ENCODE results near the gene CDH16. TPM values are rescaled to one million over a fixed set of nuclear protein-coding genes. Genes with fewer than 3 reads are reported as not detected.

Gene CDH16
- total RNA-seq, 4 donors from 2014 or later = 0.20 to 2.4 (median 1.8) TPM; not detected in 1

DNA sequence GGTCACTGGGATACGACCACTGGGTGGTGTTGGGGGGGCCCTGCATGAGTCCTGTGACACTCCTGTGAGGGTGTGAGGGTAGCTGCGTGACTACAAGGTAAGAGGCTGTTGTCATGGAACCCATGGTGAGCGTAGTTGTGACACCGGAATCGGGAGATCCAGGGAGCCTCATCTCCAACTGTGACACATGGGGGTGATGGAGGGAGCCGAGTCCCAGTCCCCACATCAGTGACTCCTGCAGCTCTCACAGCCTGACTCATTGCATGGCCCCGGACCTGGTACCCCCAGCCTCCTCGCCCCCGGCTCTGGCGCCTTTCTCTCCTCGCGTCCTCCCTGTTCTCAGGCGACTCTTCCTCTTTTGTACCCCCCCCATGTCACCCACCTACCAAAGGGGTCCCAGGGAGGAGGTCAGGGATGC, 14.2 kb downstream of the CDH16 start:
- Histone ChIP-seq H3K4me3 (no peak overlapping the region), H3K4me1 (peaks cover 37 to 61% (median 43%) of the 10 kb centered on the region in 4 donors), H3K27ac (peak overlapping the region; percentile 73 to 83 (median 79)), H3K9me3 (no peaks in the 10 kb centered on the region), H3K36me3 (no peaks in the 10 kb centered on the region), H3K27me3 (no peaks in the 10 kb centered on the region)
- DNase-seq = no peak
- 88% methylated on average over 13 of the region's 13 CpGs; no CpG with 5 or more reads in 1 of the 2 donors for WGBS, 2 donors (ENCODE audit: low coverage in 1 of 2)
- intact Hi-C loops (cut with DNase I; ENCODE audit: low total_unique reads) (no loop called here), in situ Hi-C loops (cut with MboI; ENCODE audit: low pct_ligation_motif_present in 1 of 4, low pct_unique_long_range_greater_than_20kb in 1 of 4, low sequenced_read_pairs in 3 of 4) (no loop called here)
- TF ChIP-seq, protein P1, sequence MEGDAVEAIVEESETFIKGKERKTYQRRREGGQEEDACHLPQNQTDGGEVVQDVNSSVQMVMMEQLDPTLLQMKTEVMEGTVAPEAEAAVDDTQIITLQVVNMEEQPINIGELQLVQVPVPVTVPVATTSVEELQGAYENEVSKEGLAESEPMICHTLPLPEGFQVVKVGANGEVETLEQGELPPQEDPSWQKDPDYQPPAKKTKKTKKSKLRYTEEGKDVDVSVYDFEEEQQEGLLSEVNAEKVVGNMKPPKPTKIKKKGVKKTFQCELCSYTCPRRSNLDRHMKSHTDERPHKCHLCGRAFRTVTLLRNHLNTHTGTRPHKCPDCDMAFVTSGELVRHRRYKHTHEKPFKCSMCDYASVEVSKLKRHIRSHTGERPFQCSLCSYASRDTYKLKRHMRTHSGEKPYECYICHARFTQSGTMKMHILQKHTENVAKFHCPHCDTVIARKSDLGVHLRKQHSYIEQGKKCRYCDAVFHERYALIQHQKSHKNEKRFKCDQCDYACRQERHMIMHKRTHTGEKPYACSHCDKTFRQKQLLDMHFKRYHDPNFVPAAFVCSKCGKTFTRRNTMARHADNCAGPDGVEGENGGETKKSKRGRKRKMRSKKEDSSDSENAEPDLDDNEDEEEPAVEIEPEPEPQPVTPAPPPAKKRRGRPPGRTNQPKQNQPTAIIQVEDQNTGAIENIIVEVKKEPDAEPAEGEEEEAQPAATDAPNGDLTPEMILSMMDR (IDR thresholded peaks at IDR 0.05) = no peak
- TF ChIP-seq POLR2A (IDR thresholded peaks at IDR 0.05) = no peak
- TF ChIP-seq EP300 (IDR thresholded peaks at IDR 0.05; ENCODE audit: low read depth) = no peak
- TF ChIP-seq POLR2AphosphoS5 (IDR thresholded peaks at IDR 0.05) = no peak

DNA sequence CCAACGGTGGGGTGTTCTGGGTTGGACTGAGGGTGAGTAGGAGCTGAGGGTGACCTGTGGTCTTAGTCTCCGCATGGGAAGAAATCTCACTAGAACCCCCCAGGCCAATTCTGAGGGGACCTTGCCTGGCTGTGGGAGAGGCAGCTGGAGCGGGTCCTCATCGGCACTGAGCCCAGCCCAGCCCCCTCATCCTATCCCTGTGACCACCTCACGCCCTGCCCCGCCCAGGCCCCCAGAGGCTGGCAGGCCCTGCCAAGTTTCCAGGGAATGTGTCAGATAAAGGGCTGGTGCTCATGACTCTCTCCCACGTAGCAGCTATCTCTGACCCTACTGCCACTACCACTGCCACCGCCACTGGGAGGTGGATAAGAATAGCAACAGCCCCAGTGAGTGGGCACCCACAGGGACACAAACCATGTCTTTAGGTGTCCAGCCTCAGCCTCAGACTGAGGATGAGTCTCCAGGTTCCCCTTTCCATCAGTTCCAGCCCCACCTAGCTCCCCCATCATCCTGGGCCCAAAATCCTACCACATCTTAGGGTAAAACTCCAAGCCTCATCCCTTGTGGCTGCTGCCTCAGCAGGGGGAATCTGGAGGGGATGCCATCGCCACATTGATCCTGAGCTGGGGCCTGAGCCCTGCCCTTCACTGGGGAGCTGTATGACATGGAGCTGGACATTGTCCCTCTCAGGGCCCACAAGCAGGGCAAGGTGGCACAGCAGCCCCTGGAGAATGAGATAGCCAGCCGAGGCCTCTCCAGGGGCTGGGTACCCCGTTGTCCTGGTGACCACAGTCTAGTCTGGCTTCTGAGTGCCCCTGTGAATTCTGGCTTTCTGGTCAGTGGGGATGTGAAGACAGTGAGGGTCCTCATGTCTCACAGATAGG, 14.9 kb downstream of the CDH16 start:
- intact Hi-C loops (cut with DNase I; ENCODE audit: low total_unique reads) (no loop called here), in situ Hi-C loops (cut with MboI; ENCODE audit: low pct_ligation_motif_present in 1 of 4, low pct_unique_long_range_greater_than_20kb in 1 of 4, low sequenced_read_pairs in 3 of 4) (no loop called here)
- no peak for TF ChIP-seq EP300 (IDR thresholded peaks at IDR 0.05; ENCODE audit: low read depth)
- TF ChIP-seq, protein P1 (IDR thresholded peaks at IDR 0.05) = no peak
- no peak for TF ChIP-seq POLR2A (IDR thresholded peaks at IDR 0.05)
- TF ChIP-seq POLR2AphosphoS5 (IDR thresholded peaks at IDR 0.05) = no peak
- Histone ChIP-seq H3K27ac (peak overlapping the region; percentile 73 to 83 (median 79)), H3K4me1 (peaks cover 39 to 66% (median 47%) of the 10 kb centered on the region in 4 donors), H3K9me3 (no peaks in the 10 kb centered on the region), H3K27me3 (no peaks in the 10 kb centered on the region), H3K36me3 (no peaks in the 10 kb centered on the region), H3K4me3 (no peak overlapping the region)
- no peak for DNase-seq
- 75% methylated on average over 11 of the region's 11 CpGs; no CpG with 5 or more reads in 1 of the 2 donors for WGBS, 2 donors (ENCODE audit: low coverage in 1 of 2)

DNA sequence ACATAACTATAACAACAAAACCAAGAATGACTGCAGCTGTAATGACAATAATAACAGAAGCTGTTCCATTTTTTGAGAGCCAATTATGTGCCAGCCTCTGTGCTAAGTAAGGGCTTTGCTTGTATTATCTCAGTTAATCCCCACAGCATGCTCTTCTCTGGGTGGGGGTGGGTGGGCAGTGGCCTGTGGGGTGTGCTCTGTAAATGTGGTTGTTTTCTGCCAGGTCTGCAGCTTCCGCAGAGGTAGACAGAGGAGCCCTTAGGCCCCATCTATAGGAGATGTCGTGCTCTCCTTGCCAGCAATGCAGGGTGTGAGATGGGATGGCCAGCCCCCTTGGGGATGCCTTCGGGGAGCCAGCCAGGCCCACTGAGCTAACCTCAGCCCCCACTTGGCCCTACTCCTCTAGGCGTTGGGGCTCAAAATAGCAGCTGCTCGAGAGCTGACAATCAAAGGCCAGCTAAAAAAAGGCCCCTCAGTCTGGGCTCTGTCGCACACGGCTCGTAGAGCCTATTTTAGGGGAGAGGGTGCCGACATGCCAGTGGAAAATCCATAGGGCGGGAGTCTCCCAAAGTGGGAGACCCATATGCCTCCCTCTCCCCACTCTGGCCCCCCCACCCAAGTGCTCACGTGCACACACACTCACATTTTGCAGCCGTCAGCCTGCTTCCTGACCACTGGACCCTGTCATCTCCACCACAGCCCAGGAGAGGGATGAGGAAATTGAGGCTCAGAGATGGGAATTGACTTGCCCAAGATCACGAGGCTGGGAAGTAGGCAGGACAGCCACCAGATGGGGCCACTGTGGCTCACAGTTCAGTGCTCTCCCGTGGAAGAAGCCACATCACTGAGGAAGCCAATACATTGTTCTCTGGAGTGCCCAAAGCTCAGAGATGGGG, 15.8 kb downstream of the CDH16 start:
- TF ChIP-seq EP300 (IDR thresholded peaks at IDR 0.05; ENCODE audit: low read depth) (no peak), POLR2AphosphoS5 (IDR thresholded peaks at IDR 0.05) (no peak), POLR2A (IDR thresholded peaks at IDR 0.05) (no peak)
- TF ChIP-seq, protein P1 (IDR thresholded peaks at IDR 0.05) = no peak
- 71% methylated on average over 14 of the region's 14 CpGs; no CpG with 5 or more reads in 1 of the 2 donors for WGBS, 2 donors (ENCODE audit: low coverage in 1 of 2)
- H3K36me3 ChIP-seq = no peaks in the 10 kb centered on the region
- no peaks in the 10 kb centered on the region for H3K9me3 ChIP-seq
- intact Hi-C loops (cut with DNase I; ENCODE audit: low total_unique reads) (no loop called here), in situ Hi-C loops (cut with MboI; ENCODE audit: low pct_ligation_motif_present in 1 of 4, low pct_unique_long_range_greater_than_20kb in 1 of 4, low sequenced_read_pairs in 3 of 4) (no loop called here)
- no peaks in the 10 kb centered on the region for H3K27me3 ChIP-seq
- no peak for DNase-seq
- H3K4me3 ChIP-seq = no peak overlapping the region
- H3K4me1 ChIP-seq = peaks cover 39 to 74% (median 51%) of the 10 kb centered on the region in 4 donors
- H3K27ac ChIP-seq = peak overlapping the region; percentile 75 to 83 (median 82)

DNA sequence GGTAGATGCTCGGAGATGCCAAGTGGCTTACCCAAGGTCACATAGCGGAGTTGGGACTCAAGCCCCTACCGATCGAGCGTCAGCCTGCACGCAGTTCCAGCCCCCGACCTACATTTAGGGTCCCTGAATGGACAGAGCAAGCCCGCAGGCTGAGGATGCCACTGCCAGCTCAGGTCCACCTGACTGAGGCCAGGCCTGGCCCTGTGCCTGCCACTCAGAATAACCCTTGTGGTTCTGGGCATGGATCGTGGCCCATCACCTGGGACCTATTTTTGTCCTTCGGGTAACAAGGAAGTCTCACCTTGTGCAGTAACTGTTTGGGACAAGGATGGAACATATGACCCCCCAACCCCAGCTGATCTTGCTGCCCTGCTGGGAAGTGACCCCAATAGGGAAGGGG, 17.1 kb downstream of the CDH16 start:
- TF ChIP-seq POLR2AphosphoS5 (IDR thresholded peaks at IDR 0.05) = no peak
- TF ChIP-seq, protein P1 (IDR thresholded peaks at IDR 0.05) = no peak
- no peak for TF ChIP-seq EP300 (IDR thresholded peaks at IDR 0.05; ENCODE audit: low read depth)
- TF ChIP-seq POLR2A (IDR thresholded peaks at IDR 0.05) = no peak
- Histone ChIP-seq H3K27me3 (no peaks in the 10 kb centered on the region), H3K4me3 (no peak overlapping the region), H3K36me3 (no peaks in the 10 kb centered on the region), H3K4me1 (peaks cover 44 to 85% (median 56%) of the 10 kb centered on the region in 4 donors), H3K9me3 (no peaks in the 10 kb centered on the region), H3K27ac (peak overlapping the region; percentile 75 to 83 (median 82))
- in situ Hi-C loops (cut with MboI; ENCODE audit: low pct_ligation_motif_present in 1 of 4, low pct_unique_long_range_greater_than_20kb in 1 of 4, low sequenced_read_pairs in 3 of 4) = no loop called here
- no peak for DNase-seq
- intact Hi-C loops (cut with DNase I; ENCODE audit: low total_unique reads) = no loop called here
- WGBS, 2 donors (ENCODE audit: low coverage in 1 of 2) = 94% methylated on average over 10 of the region's 10 CpGs; no CpG with 5 or more reads in 1 of the 2 donors
